ENCODE data around the gene PTPRK.

DNA sequence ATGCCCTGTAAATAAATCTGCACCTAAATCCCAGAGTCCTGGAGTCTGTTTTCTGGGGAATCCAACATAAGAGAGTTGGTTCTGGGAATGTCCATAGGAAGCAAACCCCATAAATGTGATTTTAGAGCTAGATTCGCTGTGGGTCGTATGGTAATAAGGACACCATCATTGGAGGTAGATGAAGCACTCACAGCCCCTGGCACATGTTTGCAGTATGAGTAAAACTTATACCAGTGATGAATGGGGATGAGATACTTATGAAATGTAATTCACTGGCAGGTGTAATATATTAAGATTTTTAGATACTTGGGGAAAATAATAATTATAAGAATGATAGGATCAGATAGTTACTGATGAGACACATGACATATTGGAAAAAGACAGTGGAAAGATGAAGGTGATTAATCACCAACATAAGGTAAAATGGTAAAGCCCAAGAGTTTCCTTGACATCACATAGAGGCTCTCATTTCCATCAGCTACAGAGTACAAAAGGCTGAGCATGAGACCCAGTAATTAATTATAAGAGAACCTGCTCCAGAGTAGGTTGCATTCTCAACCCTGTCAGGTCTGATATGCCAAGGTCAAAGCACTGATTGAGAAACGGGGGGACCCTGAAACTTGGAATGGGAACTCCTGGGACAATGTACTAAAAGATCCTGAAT lies 574.8 kb downstream of the PTPRK start:
- TF ChIP-seq, protein P1, sequence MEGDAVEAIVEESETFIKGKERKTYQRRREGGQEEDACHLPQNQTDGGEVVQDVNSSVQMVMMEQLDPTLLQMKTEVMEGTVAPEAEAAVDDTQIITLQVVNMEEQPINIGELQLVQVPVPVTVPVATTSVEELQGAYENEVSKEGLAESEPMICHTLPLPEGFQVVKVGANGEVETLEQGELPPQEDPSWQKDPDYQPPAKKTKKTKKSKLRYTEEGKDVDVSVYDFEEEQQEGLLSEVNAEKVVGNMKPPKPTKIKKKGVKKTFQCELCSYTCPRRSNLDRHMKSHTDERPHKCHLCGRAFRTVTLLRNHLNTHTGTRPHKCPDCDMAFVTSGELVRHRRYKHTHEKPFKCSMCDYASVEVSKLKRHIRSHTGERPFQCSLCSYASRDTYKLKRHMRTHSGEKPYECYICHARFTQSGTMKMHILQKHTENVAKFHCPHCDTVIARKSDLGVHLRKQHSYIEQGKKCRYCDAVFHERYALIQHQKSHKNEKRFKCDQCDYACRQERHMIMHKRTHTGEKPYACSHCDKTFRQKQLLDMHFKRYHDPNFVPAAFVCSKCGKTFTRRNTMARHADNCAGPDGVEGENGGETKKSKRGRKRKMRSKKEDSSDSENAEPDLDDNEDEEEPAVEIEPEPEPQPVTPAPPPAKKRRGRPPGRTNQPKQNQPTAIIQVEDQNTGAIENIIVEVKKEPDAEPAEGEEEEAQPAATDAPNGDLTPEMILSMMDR (IDR thresholded peaks at IDR 0.05): no peak
- no peak for TF ChIP-seq EZH2 (IDR thresholded peaks at IDR 0.05; ENCODE audit: borderline replicate concordance, insufficient read depth, low read depth, low read length, poor library complexity, severe bottlenecking)
